ENCODE data around the gene PTAR1. TPM values are rescaled to one million over a fixed set of nuclear protein-coding genes. Genes with fewer than 3 reads are reported as not detected.
A peak's percentile ranks its signal among the peaks of the same experiment; 100 is the strongest.

The PTAR1 gene
- total and polyA plus RNA-seq, 10 of the 15 experiments (the other 5 are each of a cell fraction or from before 2014, with no cell fraction given) = 4.9 to 27.6 (median 14.2) TPM

GRCh38 chr9:69672596-69673310 is 87.1 kb downstream of the PTAR1 start (continued):
- TF ChIP-seq REST (IDR thresholded peaks at IDR 0.05; ENCODE audit: low read depth, low read length) (no peak), YY1 (IDR thresholded peaks at IDR 0.05; ENCODE audit: low read depth, low read length) (peak; percentile 65), ZNF592 (IDR thresholded peaks at IDR 0.05) (no peak), SIN3A (IDR thresholded peaks at IDR 0.05; ENCODE audit: low read depth, low read length) (no peak), RELA (IDR thresholded peaks at IDR 0.05; ENCODE audit: borderline replicate concordance, partially characterized antibody) (no peak), SIX5 (IDR thresholded peaks at IDR 0.05; ENCODE audit: low read depth, low read length, severe bottlenecking) (no peak), MYB (IDR thresholded peaks at IDR 0.05; ENCODE audit: borderline replicate concordance, low read depth, low read length) (no peak), IKZF1 (conservative IDR thresholded peaks at IDR 0.05) (0 out of 2 replicates have a peak, but pooled peaks have one; percentile 23), FOXM1 (IDR thresholded peaks at IDR 0.05; ENCODE audit: low read depth, low read length) (no peak), ZBTB11 (CRISPR knock-in tag; IDR thresholded peaks at IDR 0.05) (no peak), CREM (IDR thresholded peaks at IDR 0.05; ENCODE audit: low read depth) (no peak), PBX3 (IDR thresholded peaks at IDR 0.05; ENCODE audit: insufficient replicate concordance, low read depth, low read length) (peak; percentile 48), ETV6 (conservative IDR thresholded peaks at IDR 0.05 in 1 of 2, IDR thresholded peaks at IDR 0.05 in 1 of 2; ENCODE audit: borderline replicate concordance in 1 of 2, low read depth in 1 of 2) (no peak), NBN (IDR thresholded peaks at IDR 0.05) (no peak)
